H1 (cell line): Measurements from ENCODE around the gene AKTIP. TPM values are rescaled to one million over a fixed set of nuclear protein-coding genes. Genes with fewer than 3 reads are reported as not detected.

Source experiments
- CTCF ChIA-PET: fragments of 300-600 bp; sonication (Branson Sonifier 250); formaldehyde crosslinking; loops from one replicate; lab custom pipeline; 2021; ENCODE audit not compliant: partially characterized antibody; lab: Charles Lee
- POLR2A ChIA-PET: fragments of 300-600 bp; sonication (Branson Sonifier 250); formaldehyde crosslinking; loops from one replicate; lab custom pipeline; 2021; ENCODE audit warnings: inconsistent platforms; ENCODE audit not compliant: partially characterized antibody; lab: Charles Lee
- DNase-seq, 2 experiments: peaks; one replicate each; pipeline versions ENCODE4 v3.0.0 to v3.0.0-alpha.2; 2010 to 2022; ENCODE audit warnings: low spot score in 2 of 2, low read depth in 1 of 2, mixed read lengths in 1 of 2
- FAIRE-seq: peaks from 2 replicates; lab custom pipeline; 2011; peaks lifted over from hg19 to GRCh38; lab: Jason Lieb, UNC
- H2AFZ ChIP-seq: 2 replicates; pipeline ENCODE4 v1.8.1; 2012; ENCODE audit warnings: low read length, inconsistent platforms
- H2AK5ac ChIP-seq: 2 replicates; pipeline ENCODE4 v1.6.1; 2013; ENCODE audit warnings: low read depth, low read length
- H2BK120ac ChIP-seq: replicated peaks from 2 replicates; pipeline ENCODE3; 2013; ENCODE audit warnings: low read depth, low read length, inconsistent platforms
- H2BK12ac ChIP-seq: 2 replicates; pipeline ENCODE4 v1.6.1; 2013; ENCODE audit warnings: low read depth, low read length
- H2BK15ac ChIP-seq: 2 replicates; pipeline ENCODE4 v1.6.1; 2013; ENCODE audit warnings: low read length
- H2BK20ac ChIP-seq: 2 replicates; pipeline ENCODE4 v1.6.1; 2013; ENCODE audit warnings: low read length
- H2BK5ac ChIP-seq: 2 replicates; pipeline ENCODE4 v1.6.1; 2013; ENCODE audit warnings: low read depth, low read length
- H3K14ac ChIP-seq: 2 replicates; pipeline ENCODE4 v1.6.1; 2013; ENCODE audit warnings: inconsistent platforms; ENCODE audit not compliant: insufficient read length
- H3K18ac ChIP-seq: 2 replicates; pipeline ENCODE4 v1.6.1; 2013; ENCODE audit warnings: low read length; ENCODE audit errors: extremely low read depth
- H3K23ac ChIP-seq: 2 replicates; pipeline ENCODE4 v1.6.1; 2013; ENCODE audit warnings: inconsistent platforms; ENCODE audit not compliant: insufficient read length
- H3K23me2 ChIP-seq: 2 replicates; pipeline ENCODE4 v1.6.1; 2013; ENCODE audit warnings: low read depth, low read length
- H3K27ac ChIP-seq: 2 replicates; pipeline ENCODE4 v1.6.1; 2011; ENCODE audit warnings: low read depth, low read length, inconsistent platforms
- H3K27me3 ChIP-seq, 4 experiments: replicated peaks in 1 of 4; 1 replicate in 1 of 4; 2 replicates in 3 of 4; pipeline versions ENCODE4 v1.6.1 to v1.8.1; 2011 to 2013; ENCODE audit warnings: low read length in 3 of 4, mild to moderate bottlenecking in 3 of 4, inconsistent platforms in 2 of 4, mixed read lengths in 2 of 4, moderate library complexity in 1 of 4; ENCODE audit not compliant: control insufficient read depth in 3 of 4, insufficient read depth in 3 of 4; ENCODE audit errors: extremely low read depth in 1 of 4
- H3K36me3 ChIP-seq, 4 experiments: 2 replicates each; pipeline versions ENCODE4 v1.6.1 to v1.8.1; 2011 to 2013; ENCODE audit warnings: mild to moderate bottlenecking in 4 of 4, low read length in 3 of 4, moderate library complexity in 2 of 4, control low read depth in 1 of 4, inconsistent platforms in 1 of 4; ENCODE audit not compliant: insufficient read depth in 4 of 4, control insufficient read depth in 2 of 4
- H3K4ac ChIP-seq: replicated peaks from 2 replicates; pipeline ENCODE3; 2013; ENCODE audit warnings: low read length, low read depth, mixed read lengths, inconsistent platforms; ENCODE audit not compliant: insufficient read length
- H3K4me1 ChIP-seq, 4 experiments: replicated peaks in 1 of 4; 1 replicate in 1 of 4; 2 replicates in 3 of 4; pipeline versions ENCODE4 v1.6.1 to v1.8.1; 2011 to 2013; ENCODE audit warnings: low read length in 3 of 4, inconsistent platforms in 2 of 4, mixed read lengths in 1 of 4; ENCODE audit not compliant: insufficient read depth in 4 of 4, control insufficient read depth in 3 of 4
- H3K4me2 ChIP-seq, 2 experiments: 2 replicates each; pipeline versions ENCODE4 v1.6.1 to v1.8.1; 2011 to 2013; ENCODE audit warnings: low read depth in 2 of 2, low read length in 2 of 2, control low read depth in 1 of 2, inconsistent platforms in 1 of 2, mild to moderate bottlenecking in 1 of 2; ENCODE audit not compliant: insufficient read depth in 1 of 2
- H3K4me3 ChIP-seq, 4 experiments: fragments of 200-600, 300-600 bp in 1 of 4; sonication (generic), shearing (Covaris generic), sonication (Bioruptor Twin) in 1 of 4; 2 replicates each; pipeline versions ENCODE4 v1.5.1 to v1.8.1; 2011 to 2016; ENCODE audit warnings: low read length in 4 of 4, low read depth in 3 of 4, control low read depth in 2 of 4, inconsistent platforms in 2 of 4, mild to moderate bottlenecking in 2 of 4, mixed read lengths in 1 of 4, moderate library complexity in 1 of 4; ENCODE audit not compliant: insufficient read depth in 2 of 4; ENCODE audit errors: extremely low read depth in 1 of 4
- H3K56ac ChIP-seq: replicated peaks from 2 replicates; pipeline ENCODE3; 2013; ENCODE audit warnings: low read depth, mild to moderate bottlenecking, mixed read lengths, low read length, inconsistent platforms; ENCODE audit not compliant: insufficient read length
- H3K79me1 ChIP-seq: 2 replicates; pipeline ENCODE4 v1.6.1; 2013; ENCODE audit warnings: low read depth, low read length, control low read depth
- H3K79me2 ChIP-seq, 2 experiments: 2 replicates each; pipeline versions ENCODE4 v1.6.1 to v1.8.1; 2012 to 2013; ENCODE audit warnings: low read length in 2 of 2, mild to moderate bottlenecking in 2 of 2, inconsistent platforms in 1 of 2; ENCODE audit not compliant: insufficient read depth in 2 of 2, control insufficient read depth in 1 of 2
- H3K9ac ChIP-seq, 4 experiments: replicated peaks in 1 of 4; 1 replicate in 1 of 4; 2 replicates in 3 of 4; pipeline versions ENCODE4 v1.6.1 to v1.8.1; 2011 to 2013; ENCODE audit warnings: low read depth in 3 of 4, low read length in 3 of 4, control low read depth in 2 of 4, mild to moderate bottlenecking in 2 of 4, moderate library complexity in 2 of 4, inconsistent platforms in 1 of 4; ENCODE audit errors: extremely low read depth in 1 of 4
- H3K9me3 ChIP-seq, 2 experiments: 2 replicates each; pipeline versions ENCODE4 v1.6.1 to v1.8.1; 2012 to 2013; ENCODE audit warnings: mild to moderate bottlenecking in 2 of 2, moderate library complexity in 2 of 2, control low read depth in 1 of 2, inconsistent platforms in 1 of 2, low read depth in 1 of 2, low read length in 1 of 2, mixed read lengths in 1 of 2; ENCODE audit not compliant: insufficient read depth in 2 of 2
- H4K20me1 ChIP-seq, 2 experiments: replicated peaks in 1 of 2; 2 replicates each; pipeline versions ENCODE3 to v1.8.1; 2011 to 2013; ENCODE audit warnings: inconsistent platforms in 2 of 2, low read length in 2 of 2, mild to moderate bottlenecking in 1 of 2; ENCODE audit not compliant: insufficient read depth in 2 of 2, control insufficient read depth in 1 of 2
- H4K5ac ChIP-seq: 2 replicates; pipeline ENCODE4 v1.6.1; 2013; ENCODE audit warnings: low read length, low read depth, mixed read lengths, inconsistent platforms; ENCODE audit not compliant: insufficient read length
- H4K8ac ChIP-seq: 2 replicates; pipeline ENCODE4 v1.8.0; 2013; ENCODE audit warnings: mild to moderate bottlenecking, moderate library complexity, low read length, inconsistent platforms; ENCODE audit not compliant: insufficient read depth; ENCODE audit errors: extremely low read depth
- H4K91ac ChIP-seq: replicated peaks from 2 replicates; pipeline ENCODE3; 2013; ENCODE audit warnings: low read length, mixed read lengths, inconsistent platforms; ENCODE audit not compliant: insufficient read length
- ASH2L ChIP-seq: fragments of 200-600, 300-600 bp; sonication (generic); IDR thresholded peaks from one replicate; pipeline ENCODE4 v1.7.1; 2017; ENCODE audit warnings: low read length
- CBX5 ChIP-seq: fragments of 300-800, 300-1000 bp; sonication (generic); IDR thresholded peaks from 2 replicates; pipeline ENCODE4 v1.7.1; 2016; ENCODE audit warnings: antibody characterized with exemption, low read length, low read depth
- CHD1 ChIP-seq: IDR thresholded peaks from 2 replicates; pipeline ENCODE4 v1.6.1; 2012; ENCODE audit warnings: low read depth, low read length, improper control_type of control experiment
- CTCF ChIP-seq, 3 experiments: IDR thresholded peaks; 1 replicate in 2 of 3; 2 replicates in 1 of 3; pipeline versions ENCODE4 v1.5.1 to v1.6.1; 2011; ENCODE audit warnings: low read length in 3 of 3, mild to moderate bottlenecking in 3 of 3, inconsistent platforms in 2 of 3, low read depth in 1 of 3, moderate library complexity in 1 of 3; ENCODE audit not compliant: insufficient read depth in 1 of 3; ENCODE audit errors: control extremely low read depth in 1 of 3
- EP300 ChIP-seq, 2 experiments: IDR thresholded peaks; 1 replicate in 1 of 2; 2 replicates in 1 of 2; pipeline ENCODE4 v1.6.1; 2011 to 2012; ENCODE audit warnings: low read depth in 2 of 2, low read length in 2 of 2, mild to moderate bottlenecking in 2 of 2, borderline replicate concordance in 1 of 2, inconsistent platforms in 1 of 2, moderate library complexity in 1 of 2
- FOSL1 ChIP-seq: IDR thresholded peaks from 2 replicates; pipeline ENCODE4 v1.6.1; 2011; ENCODE audit warnings: mild to moderate bottlenecking, low read depth, low read length, moderate library complexity; ENCODE audit not compliant: insufficient read depth
- JUN ChIP-seq: IDR thresholded peaks from 2 replicates; pipeline ENCODE4 v1.6.1; 2011; ENCODE audit warnings: low read depth, mild to moderate bottlenecking, improper control_type of control experiment, low read length
- KDM1A ChIP-seq: fragments of 200-600, 300-600 bp; sonication (generic); IDR thresholded peaks from 2 replicates; pipeline ENCODE4 v1.7.1; 2016; ENCODE audit warnings: mild to moderate bottlenecking, low read length, borderline replicate concordance
- POLR2AphosphoS5 ChIP-seq: IDR thresholded peaks from 2 replicates; pipeline ENCODE4 v1.6.1; 2011; ENCODE audit warnings: low read depth, low read length
- SIN3A ChIP-seq, 2 experiments: IDR thresholded peaks in 1 of 2; conservative IDR thresholded peaks in 1 of 2; 2 replicates each; pipeline ENCODE4 v1.6.1; 2011 to 2012; ENCODE audit warnings: low read length in 2 of 2, improper control_type of control experiment in 1 of 2, low read depth in 1 of 2, mild to moderate bottlenecking in 1 of 2
- SIX5 ChIP-seq: IDR thresholded peaks from 2 replicates; pipeline ENCODE4 v1.6.1; 2011; ENCODE audit warnings: mild to moderate bottlenecking, low read depth, low read length
- SP1 ChIP-seq: IDR thresholded peaks from 2 replicates; pipeline ENCODE4 v1.6.1; 2011; ENCODE audit warnings: low read depth, low read length
- WGBS, 2 experiments: shearing (Covaris generic) in 1 of 2; methylation state at CpG; one replicate each; pipeline versions ENCODE4 v1.1.6 to v1.1.7; 2013 to 2015; ENCODE audit warnings: low lambda C conversion rate in 2 of 2, mixed read lengths in 2 of 2, inconsistent platforms in 1 of 2, low coverage in 1 of 2, missing lambda C conversion rate in 1 of 2; ENCODE audit not compliant: insufficient replicate concordance in 2 of 2, insufficient coverage in 1 of 2, insufficient read length in 1 of 2; ENCODE audit errors: extremely low coverage in 1 of 2, missing lambda C conversion rate in 1 of 2; 5-methylcytosine and 5-hydroxymethylcytosine counted together
- polyA plus RNA-seq, 7 experiments: library from polyadenylated mRNA; depleted of rRNA in 3 of 7; stranded (reverse) in 5 of 7; unstranded in 2 of 7; fragments of >200 nt in 5 of 7; fragments of 200-250 nt in 2 of 7; gene quantifications; 1 replicate in 5 of 7; 2 replicates in 1 of 7; 4 replicates in 1 of 7; pipeline versions ENCODE4 v1.2.1 to v1.2.3, GENCODE V29; 2011 to 2013; ENCODE audit warnings: missing spikeins in 2 of 7, mixed read lengths in 2 of 7
- total RNA-seq: library from RNA; stranded (reverse); fragmentation: NEBNext Ultra II Directional; extraction: Animal tissue kit (Norgen Biotek cat#: 25700); gene quantifications from 2 replicates; pipeline ENCODE4 v1.2.1, GENCODE V29; 2021

Gene AKTIP
- total and polyA plus RNA-seq, 2 of the 8 experiments (the other 6 are each of a cell fraction or from before 2014, with no cell fraction given): 15.0 to 15.6 TPM

DNA sequence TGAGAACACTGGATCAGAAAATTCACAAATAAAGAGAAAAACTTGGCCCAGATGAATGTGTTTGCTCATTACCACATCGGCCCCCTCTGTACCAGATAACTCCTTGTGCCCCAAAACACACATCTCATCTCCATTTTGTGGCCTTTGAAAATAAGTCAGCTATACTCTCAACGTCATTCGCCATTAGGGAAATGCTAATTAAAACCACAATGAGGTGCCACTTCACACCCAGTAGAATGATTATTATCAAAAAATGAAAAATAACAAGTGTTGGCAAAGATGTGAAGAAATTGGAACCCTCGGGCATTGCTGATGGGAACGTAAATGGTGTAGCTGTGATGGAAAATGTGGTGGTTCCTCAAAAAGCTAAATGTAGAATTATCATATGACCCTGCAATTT lies 34.6 kb upstream of the AKTIP start:
- Histone ChIP-seq H3K18ac (no peak overlapping the region), H2BK12ac (no peak overlapping the region), H3K27ac (no peak overlapping the region), H3K23me2 (no peaks in the 10 kb centered on the region), H3K79me2 (no peaks in the 10 kb centered on the region), H2BK15ac (no peak overlapping the region), H3K9ac (no peak overlapping the region), H3K4me1 (no peaks in the 10 kb centered on the region; a peak in 1 of 7 replicates), H4K8ac (no peak overlapping the region), H3K9me3 (peaks cover 0 to 5% of the 10 kb centered on the region in 2 experiments; a peak in 1 of 4 replicates), H3K4me3 (no peak overlapping the region), H2BK120ac (no peak overlapping the region), H3K27me3 (no peaks in the 10 kb centered on the region), H4K91ac (no peak overlapping the region), H3K56ac (no peak overlapping the region), H4K5ac (no peak overlapping the region), H3K4me2 (no peak overlapping the region), H4K20me1 (no peaks in the 10 kb centered on the region), H2BK5ac (no peak overlapping the region), H3K23ac (no peak overlapping the region), H3K79me1 (no peaks in the 10 kb centered on the region), H2AK5ac (no peak overlapping the region), H2BK20ac (no peak overlapping the region), H3K4ac (no peak overlapping the region), H2AFZ (no peak overlapping the region), H3K36me3 (no peaks in the 10 kb centered on the region), H3K14ac (no peak overlapping the region)
- 91% methylated on average over 5 of the region's 5 CpGs; no CpG with 5 or more reads in 1 of the 2 experiments for WGBS, 2 experiments
- FAIRE-seq (no peak), DNase-seq (no peak)
- CTCF ChIA-PET: interaction anchor here (1.7 kb wide), 1 partner anchor 9 kb away, joined by 5 read pairs; no protein-coding TSS in a partner anchor
- POLR2A ChIA-PET: no interaction called here
- TF ChIP-seq POLR2AphosphoS5 (no peak), KDM1A (no peak), SP1 (no peak), JUN (no peak), CBX5 (no peak), SIN3A (conservative IDR thresholded peaks at IDR 0.05 in 1 of 2, IDR thresholded peaks at IDR 0.05 in 1 of 2; ENCODE audit: low read depth in 1 of 2, low read length in 2 of 2) (no peak), CTCF (IDR thresholded peaks at IDR 0.05; ENCODE audit: control extremely low read depth in 1 of 3, insufficient read depth in 1 of 3, low read depth in 1 of 3, low read length in 3 of 3) (no peak), SIX5 (no peak), EP300 (IDR thresholded peaks at IDR 0.05; ENCODE audit: borderline replicate concordance in 1 of 2, low read depth in 2 of 2, low read length in 2 of 2) (no peak), CHD1 (no peak), ASH2L (no peak), FOSL1 (no peak)
